WTC11 (cell line): ENCODE data around the gene LIN28A. TPM values are rescaled to one million over a fixed set of nuclear protein-coding genes. Genes with fewer than 3 reads are reported as not detected.

Experiments
- ATAC-seq: fragments of 200-7000 bp; cut with Tn5 transposase; 2 replicates; pipeline ENCODE4 v1.10.0; 2021; ENCODE audit warnings: mild to moderate bottlenecking, moderate library complexity
- CTCF ChIA-PET: fragments of 300-600 bp; sonication (Branson Sonifier 250); formaldehyde crosslinking; loops from one replicate; lab custom pipeline; 2021; ENCODE audit warnings: antibody characterized with exemption; lab: Charles Lee
- POLR2A ChIA-PET: fragments of 350-600 bp; sonication (Branson Sonifier 250); formaldehyde crosslinking; loops from one replicate; lab custom pipeline; 2021; ENCODE audit warnings: antibody characterized with exemption; lab: Charles Lee
- DNase-seq: peaks from one replicate; pipeline ENCODE4 v3.0.0; 2021; ENCODE audit warnings: low spot score
- H3K27ac Mint-ChIP-seq: 2 replicates; pipeline ENCODE4 v1.8.0; 2021; ENCODE audit warnings: mixed read lengths
- H3K27me3 Mint-ChIP-seq: 2 replicates; pipeline ENCODE4 v1.8.0; 2021; ENCODE audit warnings: low read depth, mild to moderate bottlenecking, moderate library complexity, mixed read lengths
- H3K36me3 Mint-ChIP-seq: 2 replicates; pipeline ENCODE4 v1.8.0; 2021; ENCODE audit warnings: mixed read lengths
- H3K4me1 Mint-ChIP-seq: 2 replicates; pipeline ENCODE4 v1.8.0; 2022; ENCODE audit warnings: mixed read lengths
- H3K4me3 Mint-ChIP-seq: 2 replicates; pipeline ENCODE4 v1.8.0; 2021; ENCODE audit warnings: mild to moderate bottlenecking, moderate library complexity, mixed read lengths
- H3K9me3 Mint-ChIP-seq: 2 replicates; pipeline ENCODE4 v1.8.0; 2021; ENCODE audit warnings: mixed read lengths
- ATF1 ChIP-seq: sonication (generic); formaldehyde crosslinking; IDR thresholded peaks from 2 replicates; pipeline ENCODE4 v1.8.1; 2023; ENCODE audit warnings: mild to moderate bottlenecking, moderate library complexity, missing genetic modification reagents
- ATF3 ChIP-seq: sonication (generic); formaldehyde crosslinking; conservative IDR thresholded peaks from 2 replicates; pipeline ENCODE4 v1.8.1; 2022; ENCODE audit warnings: mild to moderate bottlenecking, missing genetic modification reagents
- E2F5 ChIP-seq: sonication (generic); formaldehyde crosslinking; IDR thresholded peaks from 2 replicates; pipeline ENCODE4 v1.8.1; 2022; ENCODE audit warnings: mild to moderate bottlenecking, moderate library complexity, missing genetic modification reagents
- GTF2I ChIP-seq: fragments of 250-450 bp; sonication (Bioruptor Pico); conservative IDR thresholded peaks from 2 replicates; pipeline ENCODE4 v1.4.0; 2021; ENCODE audit warnings: mild to moderate bottlenecking
- IRF1 ChIP-seq: sonication (generic); formaldehyde crosslinking; IDR thresholded peaks from 2 replicates; pipeline ENCODE4 v1.8.0; 2023; ENCODE audit warnings: missing genetic modification reagents
- KAT7 ChIP-seq: sonication (generic); formaldehyde crosslinking; IDR thresholded peaks from 2 replicates; pipeline ENCODE4 v1.8.1; 2023; ENCODE audit warnings: missing genetic modification reagents, mild to moderate bottlenecking, borderline replicate concordance
- OVOL2 ChIP-seq: fragments of 250-450 bp; sonication (Bioruptor Pico); IDR thresholded peaks from 2 replicates; pipeline ENCODE4 v1.9.0; 2021; ENCODE audit warnings: mild to moderate bottlenecking, borderline replicate concordance
- PREB ChIP-seq: sonication (generic); formaldehyde crosslinking; IDR thresholded peaks from 2 replicates; pipeline ENCODE4 v1.8.1; 2022; ENCODE audit warnings: mild to moderate bottlenecking, missing genetic modification reagents, moderate library complexity, borderline replicate concordance
- RELA ChIP-seq: sonication (generic); formaldehyde crosslinking; IDR thresholded peaks from 2 replicates; pipeline ENCODE4 v1.8.1; 2022; ENCODE audit warnings: missing genetic modification reagents, mild to moderate bottlenecking, borderline replicate concordance
- SP1 ChIP-seq: sonication (generic); formaldehyde crosslinking; conservative IDR thresholded peaks from 2 replicates; pipeline ENCODE4 v1.8.1; 2022; ENCODE audit warnings: missing genetic modification reagents
- ZBTB43 ChIP-seq: sonication (generic); formaldehyde crosslinking; IDR thresholded peaks from 2 replicates; pipeline ENCODE4 v1.8.1; 2023; ENCODE audit warnings: mild to moderate bottlenecking, missing genetic modification reagents
- ZMAT4 ChIP-seq: fragments of 250-450 bp; sonication (Bioruptor Pico); IDR thresholded peaks from 2 replicates; pipeline ENCODE4 v1.9.0; 2021; ENCODE audit warnings: mild to moderate bottlenecking
- ZNF263 ChIP-seq: sonication (generic); formaldehyde crosslinking; IDR thresholded peaks from 2 replicates; pipeline ENCODE4 v1.8.1; 2022; ENCODE audit warnings: low read depth, mild to moderate bottlenecking, moderate library complexity, missing genetic modification reagents
- total RNA-seq: library from RNA; stranded (reverse); gene quantifications from 3 replicates; pipeline ENCODE4 v1.2.3, GENCODE V29; 2021
- TF ChIP-seq, protein P1 (sequence below): sonication (generic); formaldehyde crosslinking; IDR thresholded peaks from 2 replicates; pipeline ENCODE4 v1.8.0; 2023; ENCODE audit warnings: missing genetic modification reagents, mild to moderate bottlenecking, borderline replicate concordance
- TF ChIP-seq, protein P2 (sequence below): sonication (generic); formaldehyde crosslinking; IDR thresholded peaks from 2 replicates; pipeline ENCODE4 v1.8.0; 2022; ENCODE audit warnings: missing genetic modification reagents
- TF ChIP-seq, protein P3 (sequence below): fragments of 250-450 bp; sonication (Bioruptor Pico); IDR thresholded peaks from 2 replicates; pipeline ENCODE4 v1.9.0; 2021; ENCODE audit warnings: moderate library complexity, mild to moderate bottlenecking, inconsistent platforms, borderline replicate concordance
- TF ChIP-seq, protein P4 (sequence below): sonication (generic); formaldehyde crosslinking; IDR thresholded peaks from 2 replicates; pipeline ENCODE4 v1.8.0; 2023; ENCODE audit warnings: mild to moderate bottlenecking, missing genetic modification reagents

LIN28A gene
- total RNA-seq, 1 experiment from 2014 or later, result 1,251 TPM

- TF ChIP-seq, protein P1, sequence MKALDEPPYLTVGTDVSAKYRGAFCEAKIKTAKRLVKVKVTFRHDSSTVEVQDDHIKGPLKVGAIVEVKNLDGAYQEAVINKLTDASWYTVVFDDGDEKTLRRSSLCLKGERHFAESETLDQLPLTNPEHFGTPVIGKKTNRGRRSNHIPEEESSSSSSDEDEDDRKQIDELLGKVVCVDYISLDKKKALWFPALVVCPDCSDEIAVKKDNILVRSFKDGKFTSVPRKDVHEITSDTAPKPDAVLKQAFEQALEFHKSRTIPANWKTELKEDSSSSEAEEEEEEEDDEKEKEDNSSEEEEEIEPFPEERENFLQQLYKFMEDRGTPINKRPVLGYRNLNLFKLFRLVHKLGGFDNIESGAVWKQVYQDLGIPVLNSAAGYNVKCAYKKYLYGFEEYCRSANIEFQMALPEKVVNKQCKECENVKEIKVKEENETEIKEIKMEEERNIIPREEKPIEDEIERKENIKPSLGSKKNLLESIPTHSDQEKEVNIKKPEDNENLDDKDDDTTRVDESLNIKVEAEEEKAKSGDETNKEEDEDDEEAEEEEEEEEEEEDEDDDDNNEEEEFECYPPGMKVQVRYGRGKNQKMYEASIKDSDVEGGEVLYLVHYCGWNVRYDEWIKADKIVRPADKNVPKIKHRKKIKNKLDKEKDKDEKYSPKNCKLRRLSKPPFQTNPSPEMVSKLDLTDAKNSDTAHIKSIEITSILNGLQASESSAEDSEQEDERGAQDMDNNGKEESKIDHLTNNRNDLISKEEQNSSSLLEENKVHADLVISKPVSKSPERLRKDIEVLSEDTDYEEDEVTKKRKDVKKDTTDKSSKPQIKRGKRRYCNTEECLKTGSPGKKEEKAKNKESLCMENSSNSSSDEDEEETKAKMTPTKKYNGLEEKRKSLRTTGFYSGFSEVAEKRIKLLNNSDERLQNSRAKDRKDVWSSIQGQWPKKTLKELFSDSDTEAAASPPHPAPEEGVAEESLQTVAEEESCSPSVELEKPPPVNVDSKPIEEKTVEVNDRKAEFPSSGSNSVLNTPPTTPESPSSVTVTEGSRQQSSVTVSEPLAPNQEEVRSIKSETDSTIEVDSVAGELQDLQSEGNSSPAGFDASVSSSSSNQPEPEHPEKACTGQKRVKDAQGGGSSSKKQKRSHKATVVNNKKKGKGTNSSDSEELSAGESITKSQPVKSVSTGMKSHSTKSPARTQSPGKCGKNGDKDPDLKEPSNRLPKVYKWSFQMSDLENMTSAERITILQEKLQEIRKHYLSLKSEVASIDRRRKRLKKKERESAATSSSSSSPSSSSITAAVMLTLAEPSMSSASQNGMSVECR (CRISPR knock-in tag), result no peak
- no peak for TF ChIP-seq OVOL2 (CRISPR knock-in tag)
- no peak for TF ChIP-seq PREB (CRISPR knock-in tag)
- TF ChIP-seq ZBTB43 (CRISPR knock-in tag), result no peak
- no peak for TF ChIP-seq RELA (CRISPR knock-in tag)
- TF ChIP-seq GTF2I (CRISPR knock-in tag), result no peak
- no peak for TF ChIP-seq E2F5 (CRISPR knock-in tag)
Measured at GRCh38 chr1:26370591-26371382, 39.8 kb upstream of the LIN28A start (continued).

DNA sequence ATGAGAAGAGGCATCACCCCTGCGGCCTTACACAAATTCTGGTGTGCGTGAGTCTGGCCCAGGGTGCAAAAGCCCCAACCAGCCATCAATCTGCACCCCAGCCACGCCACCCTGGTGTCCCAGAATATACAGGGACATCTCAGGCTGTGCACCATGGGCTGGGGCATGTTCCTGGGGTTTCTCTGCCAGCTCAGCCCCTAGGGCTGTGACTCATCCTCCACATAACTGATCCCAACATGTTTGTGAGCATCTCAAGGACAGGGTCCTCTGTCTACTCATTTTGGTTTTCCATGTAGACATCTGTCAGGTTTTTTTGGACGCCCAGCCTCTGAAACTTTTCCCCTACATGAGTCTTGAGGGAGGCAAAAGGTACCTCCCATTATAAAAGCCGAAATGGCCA, 38.6 kb upstream of the LIN28A start:
- ChIA-PET POLR2A (no interaction called here), CTCF (no interaction called here)
- peaks cover 5% of the 10 kb centered on the region for H3K9me3 Mint-ChIP-seq
- DNase-seq, result no peak
- no peaks in the 10 kb centered on the region; the same call in 1 of the 2 replicates for H3K36me3 Mint-ChIP-seq
- no peak overlapping the region for H3K4me3 Mint-ChIP-seq
- no peak for ATAC-seq
- no peak overlapping the region for H3K27ac Mint-ChIP-seq
- peaks cover 7% of the 10 kb centered on the region for H3K27me3 Mint-ChIP-seq
- peaks cover 19% of the 10 kb centered on the region for H3K4me1 Mint-ChIP-seq
- TF ChIP-seq IRF1 (CRISPR knock-in tag), result no peak
- TF ChIP-seq, protein P2, sequence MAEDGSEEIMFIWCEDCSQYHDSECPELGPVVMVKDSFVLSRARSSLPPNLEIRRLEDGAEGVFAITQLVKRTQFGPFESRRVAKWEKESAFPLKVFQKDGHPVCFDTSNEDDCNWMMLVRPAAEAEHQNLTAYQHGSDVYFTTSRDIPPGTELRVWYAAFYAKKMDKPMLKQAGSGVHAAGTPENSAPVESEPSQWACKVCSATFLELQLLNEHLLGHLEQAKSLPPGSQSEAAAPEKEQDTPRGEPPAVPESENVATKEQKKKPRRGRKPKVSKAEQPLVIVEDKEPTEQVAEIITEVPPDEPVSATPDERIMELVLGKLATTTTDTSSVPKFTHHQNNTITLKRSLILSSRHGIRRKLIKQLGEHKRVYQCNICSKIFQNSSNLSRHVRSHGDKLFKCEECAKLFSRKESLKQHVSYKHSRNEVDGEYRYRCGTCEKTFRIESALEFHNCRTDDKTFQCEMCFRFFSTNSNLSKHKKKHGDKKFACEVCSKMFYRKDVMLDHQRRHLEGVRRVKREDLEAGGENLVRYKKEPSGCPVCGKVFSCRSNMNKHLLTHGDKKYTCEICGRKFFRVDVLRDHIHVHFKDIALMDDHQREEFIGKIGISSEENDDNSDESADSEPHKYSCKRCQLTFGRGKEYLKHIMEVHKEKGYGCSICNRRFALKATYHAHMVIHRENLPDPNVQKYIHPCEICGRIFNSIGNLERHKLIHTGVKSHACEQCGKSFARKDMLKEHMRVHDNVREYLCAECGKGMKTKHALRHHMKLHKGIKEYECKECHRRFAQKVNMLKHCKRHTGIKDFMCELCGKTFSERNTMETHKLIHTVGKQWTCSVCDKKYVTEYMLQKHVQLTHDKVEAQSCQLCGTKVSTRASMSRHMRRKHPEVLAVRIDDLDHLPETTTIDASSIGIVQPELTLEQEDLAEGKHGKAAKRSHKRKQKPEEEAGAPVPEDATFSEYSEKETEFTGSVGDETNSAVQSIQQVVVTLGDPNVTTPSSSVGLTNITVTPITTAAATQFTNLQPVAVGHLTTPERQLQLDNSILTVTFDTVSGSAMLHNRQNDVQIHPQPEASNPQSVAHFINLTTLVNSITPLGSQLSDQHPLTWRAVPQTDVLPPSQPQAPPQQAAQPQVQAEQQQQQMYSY (CRISPR knock-in tag), result no peak
- TF ChIP-seq, protein P3, sequence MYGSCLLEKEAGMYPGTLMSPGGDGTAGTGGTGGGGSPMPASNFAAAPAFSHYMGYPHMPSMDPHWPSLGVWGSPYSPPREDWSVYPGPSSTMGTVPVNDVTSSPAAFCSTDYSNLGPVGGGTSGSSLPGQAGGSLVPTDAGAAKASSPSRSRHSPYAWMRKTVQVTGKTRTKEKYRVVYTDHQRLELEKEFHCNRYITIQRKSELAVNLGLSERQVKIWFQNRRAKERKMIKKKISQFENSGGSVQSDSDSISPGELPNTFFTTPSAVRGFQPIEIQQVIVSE (CRISPR knock-in tag), result no peak
- TF ChIP-seq ZNF263, result no peak
- no peak for TF ChIP-seq SP1 (CRISPR knock-in tag)
- TF ChIP-seq, protein P4, sequence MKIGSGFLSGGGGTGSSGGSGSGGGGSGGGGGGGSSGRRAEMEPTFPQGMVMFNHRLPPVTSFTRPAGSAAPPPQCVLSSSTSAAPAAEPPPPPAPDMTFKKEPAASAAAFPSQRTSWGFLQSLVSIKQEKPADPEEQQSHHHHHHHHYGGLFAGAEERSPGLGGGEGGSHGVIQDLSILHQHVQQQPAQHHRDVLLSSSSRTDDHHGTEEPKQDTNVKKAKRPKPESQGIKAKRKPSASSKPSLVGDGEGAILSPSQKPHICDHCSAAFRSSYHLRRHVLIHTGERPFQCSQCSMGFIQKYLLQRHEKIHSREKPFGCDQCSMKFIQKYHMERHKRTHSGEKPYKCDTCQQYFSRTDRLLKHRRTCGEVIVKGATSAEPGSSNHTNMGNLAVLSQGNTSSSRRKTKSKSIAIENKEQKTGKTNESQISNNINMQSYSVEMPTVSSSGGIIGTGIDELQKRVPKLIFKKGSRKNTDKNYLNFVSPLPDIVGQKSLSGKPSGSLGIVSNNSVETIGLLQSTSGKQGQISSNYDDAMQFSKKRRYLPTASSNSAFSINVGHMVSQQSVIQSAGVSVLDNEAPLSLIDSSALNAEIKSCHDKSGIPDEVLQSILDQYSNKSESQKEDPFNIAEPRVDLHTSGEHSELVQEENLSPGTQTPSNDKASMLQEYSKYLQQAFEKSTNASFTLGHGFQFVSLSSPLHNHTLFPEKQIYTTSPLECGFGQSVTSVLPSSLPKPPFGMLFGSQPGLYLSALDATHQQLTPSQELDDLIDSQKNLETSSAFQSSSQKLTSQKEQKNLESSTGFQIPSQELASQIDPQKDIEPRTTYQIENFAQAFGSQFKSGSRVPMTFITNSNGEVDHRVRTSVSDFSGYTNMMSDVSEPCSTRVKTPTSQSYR (CRISPR knock-in tag), result no peak
- TF ChIP-seq ZMAT4 (CRISPR knock-in tag), result no peak
- no peak for TF ChIP-seq ATF1 (CRISPR knock-in tag)
- TF ChIP-seq KAT7 (CRISPR knock-in tag), result no peak
- TF ChIP-seq ATF3 (CRISPR knock-in tag), result no peak
